Activated T-cell treated with anti-CD3 and anti-CD28 coated beads for 1 hour (primary cell): ENCODE measurements around the gene GSTP1.
"Not testable (repeated sequence)": the region's sequence is repeated elsewhere in the genome, so short reads cannot be mapped to it uniquely, and the experiment has no call there.

Experiments
- DNase-seq: peaks from one replicate; pipeline ENCODE4 v3.0.0-alpha.2; 2020; ENCODE audit warnings: low read depth

Gene GSTP1

GRCh38 chr11:67583247-67584204 lies at the start of gene GSTP1:
GSTP1 (plus strand) TSS chr11:67583812; CDS start chr11:67583844, 32 bp downstream.
- DNase-seq, result peak; percentile 69

- DNase-seq, result no peak
These were observed 49.4 kb upstream of the GSTP1 start for GRCh38 chr11:67534070-67534679.

GRCh38 chr11:67535561-67535960 lies 48.1 kb upstream of the GSTP1 start:
- DNase-seq, result no peak

- DNase-seq, result no peak
These were observed 45.3 kb upstream of the GSTP1 start for GRCh38 chr11:67538306-67538705.

GRCh38 chr11:67538823-67539505 lies 44.6 kb upstream of the GSTP1 start:
- DNase-seq, result no peak

- DNase-seq, result no peak
These were observed 44.1 kb upstream of the GSTP1 start for GRCh38 chr11:67539550-67539949.

GRCh38 chr11:67541198-67541597 lies 42.4 kb upstream of the GSTP1 start:
- no peak for DNase-seq

GRCh38 chr11:67542169-67542568 lies 41.4 kb upstream of the GSTP1 start:
- no peak for DNase-seq

- no peak for DNase-seq
These were observed 40.6 kb upstream of the GSTP1 start for GRCh38 chr11:67542971-67543370.

- no peak for DNase-seq
These were observed 40.0 kb upstream of the GSTP1 start for GRCh38 chr11:67543585-67543984.

- DNase-seq, result no peak
These were observed 38.9 kb upstream of the GSTP1 start for GRCh38 chr11:67544616-67545242.

GRCh38 chr11:67545280-67545679 lies 38.3 kb upstream of the GSTP1 start:
- DNase-seq, result no peak

- not testable (repeated sequence) for DNase-seq
These were observed 35.5 kb upstream of the GSTP1 start for GRCh38 chr11:67548112-67548511.

GRCh38 chr11:67548555-67549110 lies 35.0 kb upstream of the GSTP1 start:
- DNase-seq, result no peak

- no peak for DNase-seq
These were observed 32.5 kb upstream of the GSTP1 start for GRCh38 chr11:67551127-67551526.

- DNase-seq, result not testable (repeated sequence)
These were observed 31.9 kb upstream of the GSTP1 start for GRCh38 chr11:67551697-67552096.

- DNase-seq, result no peak
These were observed 27.4 kb upstream of the GSTP1 start for GRCh38 chr11:67556244-67556643.

- no peak for DNase-seq
These were observed 25.4 kb upstream of the GSTP1 start for GRCh38 chr11:67558084-67558772.

- DNase-seq, result no peak
These were observed 21.5 kb upstream of the GSTP1 start for GRCh38 chr11:67561971-67562619.

- DNase-seq, result no peak
These were observed 20.5 kb upstream of the GSTP1 start for GRCh38 chr11:67562963-67563704.
